Inferior parietal cortex (tissue), 1 donor: ENCODE data around the gene CCDC85B.

Experiments used
- DNase-seq: peaks from one replicate; pipeline ENCODE4 v3.0.0-alpha.2; 2016; ENCODE audit errors: extremely low spot score

Gene CCDC85B

DNA sequence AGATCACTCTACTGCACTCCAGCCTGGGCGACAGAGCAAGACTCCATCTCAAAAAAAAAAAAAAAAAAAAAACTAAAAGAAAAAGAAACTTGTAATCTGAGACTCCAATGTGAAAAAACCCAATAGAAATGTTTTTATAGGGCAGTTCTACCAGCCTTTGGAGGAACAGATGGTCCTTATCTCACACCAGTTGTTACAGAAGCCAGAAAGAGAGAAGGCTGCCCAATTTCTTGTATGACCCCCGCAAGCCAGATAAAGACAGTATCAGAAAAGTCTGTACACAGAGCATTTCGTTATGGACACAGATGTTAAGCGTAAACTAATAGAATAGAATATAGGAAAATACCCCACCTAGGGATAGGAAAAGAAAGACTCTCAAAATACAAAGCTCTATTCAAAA lies 43.5 kb downstream of the CCDC85B start:
- no peak for DNase-seq

DNA sequence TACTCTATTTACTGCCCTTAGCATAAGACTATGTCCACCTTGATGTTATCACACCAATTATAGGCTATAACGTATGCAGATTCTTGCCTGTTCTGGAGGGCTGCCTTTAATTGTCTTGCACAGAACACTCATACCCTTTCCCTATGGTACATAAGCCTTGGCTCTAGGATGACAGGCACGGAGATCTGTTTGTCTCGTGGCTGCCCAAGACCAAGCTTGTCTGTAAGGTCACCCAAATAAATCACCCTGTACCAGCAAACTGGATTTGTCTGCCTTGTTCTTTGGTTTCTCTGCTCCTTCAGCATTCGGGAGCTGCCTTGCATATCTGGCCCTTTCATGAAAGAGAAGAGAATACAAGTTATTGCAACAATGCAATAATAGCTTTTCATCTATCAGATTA lies 47.3 kb downstream of the CCDC85B start:
- no peak for DNase-seq
